K562 (cell line): ENCODE results near the gene AKAP12.

Experiments
- CREM ChIP-seq: IDR thresholded peaks from 2 replicates; pipeline ENCODE4 v1.6.1; 2014; ENCODE audit warnings: antibody characterized with exemption, low read depth
- EP300 ChIP-seq: IDR thresholded peaks from 2 replicates; pipeline ENCODE4 v1.6.1; 2012; ENCODE audit warnings: low read length, improper control_type of control experiment
- EZH2 ChIP-seq: IDR thresholded peaks from 2 replicates; pipeline ENCODE4 v1.6.1; 2012; ENCODE audit warnings: low read depth, mild to moderate bottlenecking, inconsistent platforms, low read length, borderline replicate concordance
- NFATC3 ChIP-seq: fragments of 450-650 bp; IDR thresholded peaks from 2 replicates; pipeline ENCODE4 v1.6.1; 2017; ENCODE audit warnings: mild to moderate bottlenecking
- POLR2A ChIP-seq: fragments of 450-650 bp; conservative IDR thresholded peaks from 2 replicates; pipeline ENCODE4 v1.6.1; 2016
- SMARCE1 ChIP-seq: fragments of 450-650 bp; IDR thresholded peaks from 2 replicates; pipeline ENCODE4 v1.7.1; 2016; ENCODE audit warnings: mild to moderate bottlenecking
- U2AF2 ChIP-seq: fragments of 200-400 bp; formaldehyde crosslinking; optimal IDR thresholded peaks from 2 replicates; pipeline ENCODE3; 2017; ENCODE audit warnings: low read depth, mild to moderate bottlenecking, low read length
- ZNF24 ChIP-seq: fragments of 450-650 bp; IDR thresholded peaks from 2 replicates; pipeline ENCODE4 v1.6.1; 2016
- TF ChIP-seq, protein P1 (sequence below): fragments of 250-450 bp; sonication (Bioruptor Pico); IDR thresholded peaks from 2 replicates; pipeline ENCODE4 v1.5.0; 2020; ENCODE audit warnings: mild to moderate bottlenecking

GRCh38 chr6:151213352-151213751 lies 26.4 kb upstream of the AKAP12 start:
- TF ChIP-seq EP300, result no peak
- no peak for TF ChIP-seq ZNF24
- no peak for TF ChIP-seq U2AF2
- TF ChIP-seq, protein P1, sequence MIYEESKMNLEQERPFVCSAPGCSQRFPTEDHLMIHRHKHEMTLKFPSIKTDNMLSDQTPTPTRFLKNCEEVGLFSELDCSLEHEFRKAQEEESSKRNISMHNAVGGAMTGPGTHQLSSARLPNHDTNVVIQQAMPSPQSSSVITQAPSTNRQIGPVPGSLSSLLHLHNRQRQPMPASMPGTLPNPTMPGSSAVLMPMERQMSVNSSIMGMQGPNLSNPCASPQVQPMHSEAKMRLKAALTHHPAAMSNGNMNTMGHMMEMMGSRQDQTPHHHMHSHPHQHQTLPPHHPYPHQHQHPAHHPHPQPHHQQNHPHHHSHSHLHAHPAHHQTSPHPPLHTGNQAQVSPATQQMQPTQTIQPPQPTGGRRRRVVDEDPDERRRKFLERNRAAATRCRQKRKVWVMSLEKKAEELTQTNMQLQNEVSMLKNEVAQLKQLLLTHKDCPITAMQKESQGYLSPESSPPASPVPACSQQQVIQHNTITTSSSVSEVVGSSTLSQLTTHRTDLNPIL (CRISPR knock-in tag), result no peak
- no peak for TF ChIP-seq EZH2
- no peak for TF ChIP-seq POLR2A
- TF ChIP-seq SMARCE1, result no peak
- no peak for TF ChIP-seq CREM
- no peak for TF ChIP-seq NFATC3
